NCI-H526 treated with DMSO at 0.1 percent for 48 hours (cell line): ENCODE results near the gene SULT1B1.

Experiments
- DNase-seq: peaks from one replicate; lab custom pipeline; 2025; lab: John Stamatoyannopoulos, UW

The SULT1B1 gene

DNA sequence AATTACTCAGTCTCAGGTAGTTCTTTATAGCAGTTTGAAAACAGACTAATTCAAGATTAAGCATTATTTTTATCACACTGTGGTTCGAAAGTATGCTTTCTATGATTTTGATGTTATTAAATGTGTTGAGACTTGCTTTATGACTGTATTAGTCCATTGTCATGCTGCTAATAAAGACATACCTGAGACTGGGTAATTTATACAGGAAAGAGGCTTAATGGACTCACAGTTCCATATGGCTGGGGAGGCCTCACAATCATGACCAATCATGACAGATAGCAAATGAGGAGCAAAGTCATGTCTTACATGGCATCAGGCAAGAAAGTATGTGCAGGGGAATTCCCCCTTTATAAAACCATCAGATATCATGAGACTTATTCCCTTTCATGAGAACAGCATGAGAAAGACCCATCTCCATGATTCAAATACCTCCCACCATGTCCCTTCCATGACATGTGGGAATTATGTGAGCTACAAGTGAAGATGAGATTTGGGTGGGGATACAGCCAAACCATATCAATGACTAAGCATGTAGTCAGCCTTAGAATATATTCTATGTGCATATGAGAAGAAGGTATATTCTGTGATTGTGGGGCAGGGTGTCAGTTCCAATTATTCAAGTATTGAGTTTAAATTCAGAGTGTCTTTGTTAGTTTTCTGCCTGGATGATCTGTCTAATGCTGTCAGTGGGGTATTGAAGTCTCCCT, 62.7 kb downstream of the SULT1B1 start:
- DNase-seq: no peak

- no peak for DNase-seq
Measured at GRCh38 chr4:69689599-69689998, 70.8 kb downstream of the SULT1B1 start.

DNA sequence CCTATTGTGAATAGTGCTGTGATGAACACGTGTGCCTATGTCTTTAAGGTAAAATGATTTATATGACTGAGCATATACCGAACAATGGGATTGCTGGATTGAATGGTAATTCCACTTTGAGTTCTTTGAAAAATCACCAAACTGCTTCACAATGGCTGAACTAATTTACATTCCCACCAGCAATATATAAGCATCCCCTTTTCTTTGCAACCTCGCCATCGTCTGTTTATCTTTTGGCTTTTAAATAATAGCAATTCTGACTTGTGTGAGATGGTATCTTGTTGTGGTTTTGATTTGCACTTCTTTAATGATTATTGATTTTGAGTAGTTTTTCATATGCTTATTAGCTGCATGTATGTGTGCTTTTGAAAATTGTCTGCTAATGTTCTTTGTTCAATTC, 75.6 kb downstream of the SULT1B1 start:
- DNase-seq: no peak
